Activated CD4-positive, alpha-beta T cell treated with anti-CD3 and anti-CD28 coated beads, Interleukin-2, amount 50 U/mL, for 48 hours (primary cell): Measurements from ENCODE around the gene C16orf78.
A peak's percentile ranks its signal among the peaks of the same experiment; 100 is the strongest.

Experiments
- DNase-seq, 2 experiments: peaks; one replicate each; pipeline ENCODE4 v3.0.0-alpha.2; 2020

The C16orf78 gene

DNA sequence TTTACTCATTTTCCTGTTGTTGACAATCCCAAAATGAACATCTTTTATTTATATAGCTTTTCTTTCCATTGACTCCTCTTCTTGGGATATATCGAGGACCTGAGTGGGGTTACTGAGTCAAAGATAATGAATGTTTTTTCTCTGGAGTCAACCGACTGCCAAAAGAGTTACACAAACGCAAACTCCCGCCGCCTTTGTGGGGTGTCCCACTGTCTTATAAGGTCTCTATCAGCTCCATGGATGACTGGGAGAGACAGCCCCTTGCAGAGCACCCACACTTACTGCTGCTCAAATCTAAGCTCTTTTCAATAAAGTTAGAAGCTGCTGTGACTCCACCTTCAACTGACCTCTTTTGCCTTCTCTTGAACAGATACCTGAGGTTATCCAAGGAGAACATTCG, 25.2 kb downstream of the C16orf78 start:
- no peak for DNase-seq

DNA sequence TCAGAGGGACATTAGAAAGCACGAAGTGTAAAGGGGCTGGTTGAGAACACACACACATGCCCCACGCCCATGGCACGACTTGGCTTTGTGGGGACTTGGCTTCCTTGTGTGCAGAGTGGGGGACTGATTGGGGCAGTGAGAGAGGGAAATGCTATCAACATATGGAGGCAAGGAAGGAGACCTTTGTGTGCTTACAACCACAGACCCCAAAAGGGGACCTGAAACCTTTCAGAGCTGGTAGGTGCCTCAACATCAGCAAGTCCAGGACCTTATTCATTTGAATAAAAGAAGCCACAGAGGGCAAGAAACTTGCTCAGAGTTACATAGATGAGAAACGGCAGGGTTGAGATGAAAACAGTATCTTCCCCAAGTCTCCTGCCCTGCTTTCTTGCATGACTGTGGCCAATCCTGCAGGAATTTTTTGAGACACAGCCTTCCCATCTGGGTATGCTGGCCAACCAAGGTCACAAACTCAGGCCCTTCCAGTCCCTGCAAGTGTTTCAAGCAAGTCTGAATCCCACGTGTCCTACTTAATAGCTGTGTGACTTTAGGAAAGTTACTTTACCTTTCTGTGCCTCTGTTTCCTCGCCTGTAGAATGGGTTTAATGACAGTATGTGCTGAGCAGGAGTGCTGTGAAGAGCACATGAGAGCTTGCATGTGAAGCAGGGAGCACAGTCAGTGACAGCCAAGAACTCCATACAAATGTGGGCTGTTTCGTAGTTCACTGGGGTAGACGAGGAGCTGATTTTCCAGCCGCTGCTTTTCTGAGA, 26.2 kb downstream of the C16orf78 start:
- no peak for DNase-seq

DNA sequence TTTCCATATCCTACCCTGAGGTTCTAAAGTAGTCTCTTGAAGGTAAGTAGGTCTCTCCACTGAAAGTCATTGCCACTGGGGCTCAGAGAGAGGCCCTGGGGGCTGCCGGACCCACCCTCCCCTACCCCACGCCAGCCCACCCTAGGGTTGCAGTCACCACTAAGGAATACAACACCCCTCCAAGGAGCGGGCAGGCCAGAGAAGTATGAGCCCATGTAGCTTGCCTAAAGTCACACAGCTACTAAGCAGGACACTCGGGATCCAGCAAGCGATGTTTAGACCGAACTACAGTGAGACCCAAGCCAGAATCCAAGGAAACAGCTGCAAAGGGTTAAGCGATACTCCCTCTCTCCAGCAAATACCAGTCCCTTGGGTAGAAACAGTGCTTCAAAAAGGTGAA, 27.0 kb downstream of the C16orf78 start:
- no peak for DNase-seq

DNA sequence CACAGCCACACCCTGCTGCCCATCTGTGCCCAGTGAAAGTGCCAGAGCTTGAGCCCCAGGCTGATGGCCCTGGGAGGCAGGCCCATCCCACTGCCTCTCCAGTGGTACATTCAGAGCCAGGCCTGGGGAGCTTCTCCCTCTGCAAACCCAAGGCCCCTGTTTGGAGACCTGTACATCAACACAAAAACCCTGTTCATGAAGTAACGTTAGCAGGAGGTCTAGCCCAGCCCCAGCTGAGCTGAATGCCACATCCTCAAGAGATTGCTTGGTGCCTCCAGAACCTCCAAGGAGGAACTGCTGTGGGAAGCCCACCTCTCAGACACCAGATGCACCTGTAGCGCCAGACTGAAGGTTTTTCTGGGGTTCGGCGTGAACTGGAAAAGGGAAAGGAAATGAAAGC, 31.5 kb downstream of the C16orf78 start:
- no peak for DNase-seq

DNA sequence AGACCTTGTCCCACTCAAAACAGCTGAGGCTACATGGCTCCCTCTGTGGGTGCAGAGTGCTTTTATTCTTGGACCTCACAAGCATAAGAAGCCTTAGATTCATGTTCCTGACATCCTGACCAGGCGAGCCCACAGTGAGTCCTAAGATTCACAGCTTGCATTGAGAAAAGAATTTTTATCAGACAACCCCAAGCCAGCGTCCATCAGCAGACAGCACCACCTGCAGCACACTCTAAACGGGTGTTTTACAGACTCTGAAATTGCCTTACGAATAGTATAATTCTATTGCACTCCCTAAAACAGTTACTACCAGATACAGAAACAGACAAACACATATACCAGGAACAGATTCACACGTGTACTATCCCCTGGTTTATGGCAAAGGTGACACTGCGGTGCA, 31.9 kb downstream of the C16orf78 start:
- no peak for DNase-seq

DNA sequence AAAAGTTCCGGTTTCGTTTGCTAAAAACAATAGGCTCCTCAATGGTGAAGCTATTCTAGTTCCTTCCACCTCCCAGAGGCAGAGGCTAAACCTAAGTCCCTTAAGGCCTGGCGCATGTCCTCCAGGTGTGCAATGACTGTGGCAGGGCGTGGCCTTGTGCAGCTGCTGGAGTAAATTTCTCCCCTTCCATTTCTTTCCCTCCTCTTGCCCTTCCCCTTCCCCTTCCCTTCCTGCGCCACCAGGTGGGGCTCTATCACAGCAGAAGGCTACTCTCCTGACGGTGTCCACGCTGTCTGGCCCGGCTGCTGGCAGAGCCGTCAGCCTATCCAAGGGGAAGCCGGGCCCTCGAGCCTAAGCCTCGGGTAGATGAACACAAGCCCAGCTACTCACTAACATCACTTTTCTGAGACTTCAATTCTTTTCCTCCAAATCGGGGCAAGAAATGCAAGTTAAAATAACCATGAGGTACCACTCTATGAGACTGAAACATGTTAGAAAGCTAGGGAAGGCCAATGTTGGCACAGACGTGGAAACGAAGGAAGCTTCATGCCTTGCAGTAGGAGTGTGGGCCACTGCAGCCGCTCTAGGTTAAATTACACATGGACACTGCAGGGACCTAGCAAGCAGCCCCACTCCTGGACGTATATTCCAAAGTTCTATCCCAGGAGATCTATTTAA, 34.4 kb downstream of the C16orf78 start:
- peak; percentile 71 to 77 for DNase-seq

DNA sequence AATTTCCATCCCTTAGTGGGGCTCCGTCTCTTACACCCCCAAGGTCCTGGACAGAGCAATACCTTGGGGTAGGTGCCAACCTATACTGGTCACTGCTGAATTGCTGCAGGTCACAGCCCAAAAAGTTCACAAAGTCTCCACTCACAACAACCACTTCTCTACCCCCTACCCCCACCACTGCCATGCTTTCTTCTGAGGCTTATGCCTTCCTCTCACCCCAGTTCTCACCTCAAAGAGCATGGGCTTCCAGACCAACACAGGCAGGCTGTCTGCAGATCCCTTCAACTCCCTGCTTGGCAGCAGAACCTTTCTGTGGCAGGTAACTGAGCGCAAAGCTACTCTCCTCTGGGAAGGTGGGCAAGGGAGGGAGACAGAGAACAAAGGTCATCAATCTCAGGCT, 35.5 kb downstream of the C16orf78 start:
- DNase-seq = no peak

DNA sequence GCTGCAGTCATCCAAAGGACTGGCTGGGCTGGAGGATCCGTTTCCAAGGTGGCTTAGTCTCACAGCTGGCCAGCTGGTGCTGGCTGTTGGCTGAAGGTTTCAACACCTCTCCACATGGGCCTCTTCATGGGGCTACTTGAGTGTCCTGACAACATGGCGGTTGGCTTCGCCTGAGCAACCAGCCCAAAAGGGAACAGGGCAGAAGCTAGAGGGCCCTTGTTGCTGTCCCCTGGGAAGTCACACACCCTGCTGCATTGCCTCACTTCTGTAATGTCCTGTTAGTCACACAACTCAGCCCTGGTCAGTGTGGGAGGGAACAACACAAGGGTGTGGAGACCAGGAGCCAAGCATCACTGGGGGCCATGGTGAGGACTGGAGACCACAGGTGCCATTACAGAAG, 36.6 kb downstream of the C16orf78 start:
- no peak for DNase-seq

DNA sequence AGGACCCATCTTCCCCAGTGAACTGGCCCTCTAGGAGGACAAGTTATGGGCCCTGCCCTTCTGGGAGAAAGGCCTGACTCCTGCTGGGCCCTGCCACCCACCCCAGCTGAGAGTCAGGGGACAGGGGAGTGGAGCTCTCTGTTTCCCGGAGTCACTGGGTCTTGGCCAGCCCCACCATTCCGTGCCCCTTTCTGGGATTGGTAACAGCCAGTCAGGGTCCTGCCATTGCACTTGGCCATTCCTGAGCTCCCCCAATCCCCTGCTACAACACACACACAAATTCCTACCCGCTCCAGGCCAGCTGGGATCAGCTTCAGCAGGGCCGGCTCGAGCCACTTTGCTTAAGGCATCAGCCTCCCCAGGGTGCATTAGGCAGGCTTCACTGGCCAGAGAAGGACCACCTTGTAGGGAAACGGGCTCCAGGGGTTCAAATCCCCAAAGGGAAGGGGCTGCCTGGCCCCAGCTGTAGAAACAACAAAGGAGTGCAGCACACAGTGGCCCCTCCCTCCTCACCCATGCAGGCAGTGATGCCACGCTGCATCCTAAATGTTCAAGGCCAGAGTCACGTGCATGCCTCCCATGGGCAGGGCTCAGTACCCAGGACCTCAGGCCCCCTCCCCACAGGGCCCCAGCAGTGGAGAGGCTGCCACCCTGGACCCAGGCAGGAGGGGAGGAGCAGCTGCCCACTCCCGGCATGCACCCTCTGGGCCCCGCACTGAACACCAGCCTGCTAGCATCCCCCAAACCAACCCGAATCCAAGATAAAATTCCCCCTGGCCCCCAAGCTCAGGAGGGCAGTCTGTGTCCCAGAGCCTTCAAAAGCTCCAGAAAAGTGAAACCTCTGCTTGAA, 37.7 kb downstream of the C16orf78 start:
- no peak for DNase-seq

DNA sequence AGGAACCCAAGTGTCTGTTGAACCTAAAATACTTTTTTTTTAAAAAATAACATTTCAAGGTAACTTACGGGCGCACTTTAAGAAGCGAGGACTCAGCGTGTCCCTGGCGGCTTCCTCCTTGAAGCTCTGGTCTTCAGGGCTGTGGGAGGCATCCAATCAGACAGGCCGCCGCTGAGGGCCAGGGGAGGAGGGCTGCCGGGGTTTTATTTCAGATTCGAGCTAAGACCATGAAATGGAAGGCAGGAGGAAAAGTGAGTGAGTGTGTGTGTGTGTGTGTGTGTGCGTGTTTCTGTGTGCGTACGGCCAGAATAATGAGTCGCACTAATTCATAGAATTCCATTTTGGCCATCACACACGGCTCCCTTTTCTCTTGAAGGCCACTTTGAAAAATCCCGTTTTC, 41.1 kb downstream of the C16orf78 start:
- DNase-seq = no peak

DNA sequence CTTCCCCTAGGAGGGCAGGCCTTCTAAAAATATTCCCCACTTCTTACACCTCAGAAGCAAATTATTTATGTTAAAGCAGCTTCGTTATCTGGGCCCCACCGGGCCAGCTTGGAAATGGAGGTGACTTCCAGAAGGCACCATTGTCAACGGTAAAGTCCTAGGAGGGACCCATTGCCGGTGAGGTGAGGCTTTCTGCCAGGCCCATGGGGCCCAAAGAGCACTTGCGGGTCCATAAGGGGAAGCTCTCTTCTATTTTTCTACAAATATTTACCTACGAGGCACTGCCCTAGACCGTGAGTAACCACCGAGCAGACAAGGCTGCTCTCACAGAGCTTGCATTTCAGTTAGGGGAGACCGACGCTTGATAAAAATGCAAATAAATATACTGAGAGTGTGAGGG, 41.5 kb downstream of the C16orf78 start:
- no peak for DNase-seq

DNA sequence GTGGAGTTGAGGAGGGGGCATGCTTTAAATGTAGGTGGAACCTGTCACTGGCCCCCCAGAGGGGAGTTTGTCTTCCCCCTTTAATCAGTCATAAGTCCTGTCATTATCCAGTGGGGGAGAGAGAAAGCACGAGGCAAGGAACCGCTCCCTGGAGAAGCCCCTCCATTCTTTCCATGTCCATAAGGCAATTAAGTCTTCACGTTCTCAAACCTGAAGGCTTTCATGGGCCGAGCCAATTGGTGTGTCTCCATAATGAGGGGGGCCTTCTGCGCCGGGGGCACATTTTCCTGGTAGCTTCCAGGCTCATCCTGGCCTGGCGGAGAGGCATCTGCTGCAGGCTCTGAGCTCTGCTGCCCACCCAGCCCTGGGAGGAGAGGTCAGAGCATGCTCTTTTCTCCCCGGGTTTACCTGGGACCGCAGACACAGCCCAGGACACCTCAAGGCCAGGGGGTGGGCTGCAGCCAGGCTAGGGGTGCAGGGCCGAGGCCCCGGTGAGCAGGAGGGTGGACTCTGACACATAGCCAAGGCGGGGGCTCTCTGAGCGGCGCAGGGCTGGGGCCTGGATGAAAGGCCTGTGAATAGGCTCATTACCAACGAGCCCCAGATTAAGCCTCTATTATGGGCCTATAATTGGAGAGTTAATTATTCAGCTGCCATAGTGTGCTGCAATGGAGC, 42.5 kb downstream of the C16orf78 start:
- DNase-seq = no peak

DNA sequence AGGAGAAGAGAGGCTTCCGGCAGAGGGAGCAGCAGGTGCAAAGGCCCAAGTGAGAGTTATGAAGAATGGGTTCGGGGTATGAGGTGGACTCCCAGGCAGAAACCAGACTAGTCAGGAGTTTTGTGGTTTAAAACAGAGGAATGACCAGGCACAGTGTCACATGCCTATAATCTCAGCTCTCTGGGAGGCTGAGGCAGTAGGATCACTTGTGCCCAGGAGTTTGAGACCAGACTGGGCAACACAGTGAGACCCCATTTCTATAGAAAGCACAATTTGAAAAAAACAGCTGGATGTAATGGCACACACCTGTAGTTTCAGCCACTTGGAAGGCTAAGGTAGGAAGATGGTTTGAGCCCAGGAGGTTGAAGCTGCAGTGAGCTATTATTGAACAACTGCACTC, 43.8 kb downstream of the C16orf78 start:
- DNase-seq = no peak

DNA sequence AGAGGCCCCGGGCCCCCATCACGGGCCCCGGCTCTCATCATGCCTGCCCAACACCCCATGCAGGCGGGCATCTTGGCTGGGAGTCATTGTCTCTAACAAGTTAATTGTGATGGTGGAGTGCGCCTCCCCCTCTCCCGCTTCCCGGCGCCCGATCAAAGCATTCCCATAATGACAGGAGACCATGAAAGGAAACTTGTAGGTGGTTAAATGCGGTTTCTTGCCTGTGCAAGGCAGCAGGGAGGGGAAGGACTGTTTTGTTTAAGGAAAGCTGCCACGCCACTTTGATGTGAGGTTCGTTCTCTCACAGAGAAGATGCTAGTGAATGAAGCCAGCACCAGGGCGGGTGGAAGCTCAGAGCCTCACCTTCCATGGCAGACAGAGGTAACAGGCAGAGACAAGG, 45.4 kb downstream of the C16orf78 start:
- no peak for DNase-seq

DNA sequence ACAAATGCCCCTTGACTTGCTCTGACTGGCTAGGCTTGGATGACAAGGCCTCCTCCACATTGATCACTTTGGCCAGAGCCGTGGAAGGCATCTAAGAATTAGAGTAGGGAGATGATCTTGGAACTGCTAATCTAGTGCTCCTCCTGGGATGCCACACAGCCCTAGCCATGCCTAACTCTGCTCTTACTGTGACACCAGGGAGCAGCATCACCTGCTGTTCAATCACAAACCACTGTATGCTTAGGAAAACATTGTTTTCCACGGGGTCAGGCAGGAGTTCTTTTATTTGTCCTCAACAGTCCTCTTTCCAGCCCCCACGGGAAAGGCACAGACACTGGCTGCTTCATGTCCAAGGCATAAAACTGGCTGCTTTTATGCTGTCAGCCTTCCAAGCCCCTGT, 46.3 kb downstream of the C16orf78 start:
- no peak for DNase-seq

DNA sequence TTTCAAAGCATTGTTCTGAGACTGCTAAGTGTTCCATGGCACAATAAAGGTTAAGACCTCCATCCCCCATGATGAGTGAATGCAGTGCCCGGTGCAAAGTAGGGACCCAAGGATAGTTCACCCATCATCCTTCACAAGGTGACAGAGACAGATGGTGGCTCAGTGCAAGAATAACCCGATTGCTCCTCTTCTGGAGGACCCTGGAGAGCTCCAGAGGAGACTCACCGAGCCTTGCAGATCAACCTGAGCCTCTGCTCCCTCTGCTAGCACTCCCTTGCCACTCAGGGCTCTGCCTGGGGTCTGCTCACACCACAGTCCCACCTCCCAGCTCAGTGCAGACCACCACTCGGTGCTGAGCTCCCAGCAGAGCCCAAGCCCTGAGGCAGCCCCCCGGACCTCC, 49.3 kb downstream of the C16orf78 start:
- DNase-seq = no peak

DNA sequence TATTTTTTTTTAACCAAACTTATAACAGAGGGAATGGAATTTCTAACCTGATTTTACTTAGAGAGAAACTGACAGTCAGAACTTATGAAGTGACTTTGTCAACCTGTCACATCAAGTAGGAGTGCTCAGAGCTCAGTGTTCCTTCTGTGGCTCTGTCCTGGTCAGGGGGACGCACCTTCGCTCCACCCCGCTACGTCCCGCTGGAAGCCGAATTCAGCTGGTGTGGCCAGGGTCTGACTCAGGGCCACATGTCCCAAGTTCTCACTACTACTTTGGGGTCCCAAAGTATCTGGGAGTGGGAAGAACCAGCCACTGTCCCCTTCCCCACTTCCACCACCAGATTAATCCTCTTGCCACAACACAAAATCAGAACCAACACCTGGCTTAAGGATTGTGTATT, 51.4 kb downstream of the C16orf78 start:
- DNase-seq = no peak

DNA sequence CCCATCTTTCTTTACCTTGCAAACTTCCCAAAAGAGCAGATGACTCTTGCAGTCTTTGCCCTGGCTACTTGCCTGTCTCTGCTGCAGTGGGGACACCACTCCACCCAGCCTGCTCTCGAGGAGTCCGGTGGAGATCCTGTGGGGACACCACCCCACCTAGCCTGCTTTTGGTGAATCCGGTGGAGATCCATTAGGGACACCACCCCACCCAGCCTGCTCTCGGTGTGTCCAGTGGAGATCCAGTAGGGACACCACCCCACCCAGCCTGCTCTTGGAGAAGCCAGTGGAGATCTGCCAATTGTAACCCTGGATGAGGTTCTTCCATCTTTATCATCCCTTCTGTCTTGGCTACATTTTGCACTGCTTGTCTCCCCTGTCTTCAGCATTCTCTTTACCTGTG, 54.2 kb downstream of the C16orf78 start:
- DNase-seq = no peak

DNA sequence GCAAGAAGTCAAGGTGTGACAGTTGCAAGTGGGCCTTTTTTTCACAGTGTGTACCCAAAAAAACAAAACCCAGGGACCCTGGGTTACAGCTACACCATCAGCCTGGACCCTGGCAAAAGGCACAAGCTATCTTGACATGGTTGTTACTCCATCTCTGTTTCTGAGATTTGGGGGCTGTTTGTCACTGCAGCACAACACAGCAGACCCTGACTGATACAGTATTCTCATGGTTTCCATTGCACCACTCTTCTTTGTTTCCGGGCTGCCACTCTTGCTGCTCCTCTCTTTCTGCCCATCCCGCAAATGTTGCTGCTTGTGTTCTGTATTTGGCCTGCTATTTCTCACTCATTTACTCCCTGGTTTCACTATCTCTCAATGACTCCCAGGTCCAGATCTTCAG, 55.2 kb downstream of the C16orf78 start:
- no peak for DNase-seq

DNA sequence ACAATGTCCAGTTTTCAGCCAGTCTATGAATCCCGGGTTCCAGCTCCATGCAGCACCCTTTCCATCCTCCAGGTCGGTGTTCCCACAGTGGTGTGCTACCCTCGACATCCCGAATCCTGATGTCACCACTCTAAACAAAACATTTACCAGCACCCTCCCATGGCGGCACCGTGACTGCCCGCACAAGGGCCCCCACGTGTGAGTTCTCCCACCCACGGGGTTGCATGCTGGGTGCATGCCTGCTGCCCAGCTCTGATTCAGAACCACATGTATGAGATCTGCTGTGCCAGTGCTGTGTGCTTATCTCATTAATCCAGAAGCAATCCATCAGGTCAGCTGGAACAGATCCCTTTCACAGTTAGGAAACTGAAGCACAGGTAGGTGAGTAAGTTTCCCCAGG, 57.4 kb downstream of the C16orf78 start:
- no peak for DNase-seq

DNA sequence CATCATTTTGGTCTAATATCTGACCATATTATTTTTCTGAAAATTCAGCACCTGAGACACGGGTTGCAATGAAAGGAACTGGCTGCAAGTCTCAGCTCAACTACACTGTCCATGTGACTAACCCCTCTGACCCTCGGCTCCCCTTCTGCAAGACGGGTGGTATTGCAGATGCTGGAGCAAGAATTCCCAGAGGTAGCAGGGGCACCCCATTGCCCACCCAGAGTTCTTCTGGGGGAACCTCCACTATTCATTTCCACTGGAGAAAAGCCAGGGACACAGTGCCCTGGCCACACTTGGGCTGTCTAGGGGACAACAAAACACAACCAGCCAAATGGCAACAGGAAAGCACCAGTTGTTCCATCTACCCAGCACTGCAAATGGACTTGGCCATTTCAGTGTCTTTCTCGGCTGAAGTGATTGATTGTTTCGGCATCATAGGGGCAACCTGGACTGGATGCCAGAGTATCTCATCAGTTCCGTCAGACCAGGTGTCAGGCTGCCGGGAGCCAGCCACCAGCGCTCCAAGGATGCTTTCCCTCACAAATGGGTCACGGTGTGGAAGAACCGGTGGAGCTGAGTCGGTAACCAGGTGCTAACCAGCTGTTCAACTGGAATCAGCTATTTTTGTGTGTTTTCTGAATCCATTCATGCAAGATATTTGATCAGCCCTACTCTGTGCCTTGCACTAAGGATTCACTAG, 58.1 kb downstream of the C16orf78 start:
- DNase-seq = no peak

DNA sequence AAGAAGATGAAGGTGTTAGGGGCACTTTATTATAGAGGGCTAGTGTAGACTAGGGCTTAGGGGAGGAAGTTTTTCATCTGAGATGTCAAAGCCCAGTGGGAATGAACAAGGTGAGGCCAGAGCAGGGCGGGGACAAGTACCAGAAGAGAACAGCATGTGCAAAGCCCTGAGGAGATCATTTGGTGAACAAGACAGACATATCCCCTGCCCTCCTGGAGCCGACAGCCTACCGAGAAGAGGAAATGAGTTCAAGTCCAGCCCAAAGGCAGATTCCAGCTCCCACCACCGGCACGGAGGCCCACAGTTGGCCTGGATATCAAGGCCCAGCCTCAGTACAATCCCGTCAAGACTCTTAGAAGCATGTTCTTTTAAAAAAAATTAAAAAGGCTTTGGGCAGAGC, 61.1 kb downstream of the C16orf78 start:
- no peak for DNase-seq

DNA sequence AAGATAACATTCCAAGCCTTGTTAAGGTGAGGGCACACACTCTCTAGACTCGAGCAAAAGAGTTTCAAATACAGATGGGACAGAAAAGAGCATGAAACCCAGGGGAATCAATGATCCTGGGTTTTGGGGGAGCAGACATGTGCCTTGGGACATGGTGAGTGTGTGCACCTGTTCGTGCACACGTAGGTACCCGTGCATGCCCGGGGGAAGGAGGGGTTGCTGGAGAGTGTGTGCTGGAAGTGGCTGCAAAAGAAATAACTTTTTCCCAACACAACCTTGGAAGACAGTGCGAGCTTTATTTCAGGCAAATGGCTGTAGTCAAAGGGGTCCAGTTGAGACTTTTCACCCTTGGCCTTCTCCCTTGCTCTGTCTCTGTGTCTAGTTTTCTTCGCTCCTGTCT, 62.6 kb downstream of the C16orf78 start:
- no peak for DNase-seq
